ENCODE results near the gene FMNL1.

Gene FMNL1

GRCh38 chr17:45284176-45285140 is 62.8 kb downstream of the FMNL1 start:
- DNase-seq (ENCODE audit: low spot score): peak; percentile 50

GRCh38 chr17:45286286-45286685 is 64.6 kb downstream of the FMNL1 start:
- no peak for DNase-seq (ENCODE audit: low spot score)

GRCh38 chr17:45287526-45288500 is 66.1 kb downstream of the FMNL1 start:
- DNase-seq (ENCODE audit: low spot score): no peak

- DNase-seq (ENCODE audit: low spot score): peak; percentile 72
These were observed 67.1 kb downstream of the FMNL1 start for GRCh38 chr17:45288825-45289224.

- DNase-seq (ENCODE audit: low spot score): no peak
These were observed 67.9 kb downstream of the FMNL1 start for GRCh38 chr17:45289301-45290268.

- peak; percentile 52 for DNase-seq (ENCODE audit: low spot score)
These were observed 68.6 kb downstream of the FMNL1 start for GRCh38 chr17:45290269-45290765.

- peak; percentile 80 for DNase-seq (ENCODE audit: low spot score)
These were observed 69.6 kb downstream of the FMNL1 start for GRCh38 chr17:45291171-45291805.

GRCh38 chr17:45292696-45293412 is 71.2 kb downstream of the FMNL1 start:
- no peak for DNase-seq (ENCODE audit: low spot score)

- peak; percentile 86 for DNase-seq (ENCODE audit: low spot score)
These were observed 71.9 kb downstream of the FMNL1 start for GRCh38 chr17:45293413-45294211.

GRCh38 chr17:45294506-45294905 is 72.8 kb downstream of the FMNL1 start:
- DNase-seq (ENCODE audit: low spot score): no peak

- no peak for DNase-seq (ENCODE audit: low spot score)
These were observed 74.5 kb downstream of the FMNL1 start for GRCh38 chr17:45296003-45296832.

- no peak for DNase-seq (ENCODE audit: low spot score)
These were observed 75.1 kb downstream of the FMNL1 start for GRCh38 chr17:45296833-45297124.
